GM18502 (cell line): ENCODE results near the gene HAND2.

Experiments
- ATAC-seq: cut with Tn5 transposase; IDR thresholded peaks from one replicate; pipeline ENCODE4 v1.9.1; 2021; ENCODE audit warnings: mild to moderate bottlenecking; ENCODE audit not compliant: unreplicated experiment, poor library complexity

The HAND2 gene

DNA sequence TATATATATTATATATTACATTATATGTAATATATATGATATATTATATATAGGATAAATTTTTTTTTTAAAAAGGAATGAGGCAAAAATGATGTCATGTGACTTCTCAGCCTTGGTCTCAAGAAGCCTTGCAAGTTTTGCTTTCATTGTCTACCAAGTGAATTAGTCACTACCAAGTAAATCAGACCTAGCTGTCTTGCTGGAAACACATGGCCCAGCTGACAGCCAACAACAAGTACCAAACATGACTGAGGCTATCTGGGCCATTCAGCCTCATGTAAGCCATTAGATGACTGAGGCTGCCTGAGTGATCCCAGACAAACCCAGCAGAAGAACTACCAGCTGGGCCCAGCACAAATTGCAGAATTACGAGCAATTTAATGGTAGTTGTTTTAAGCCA lies 44.9 kb downstream of the HAND2 start:
- ATAC-seq, result no peak

DNA sequence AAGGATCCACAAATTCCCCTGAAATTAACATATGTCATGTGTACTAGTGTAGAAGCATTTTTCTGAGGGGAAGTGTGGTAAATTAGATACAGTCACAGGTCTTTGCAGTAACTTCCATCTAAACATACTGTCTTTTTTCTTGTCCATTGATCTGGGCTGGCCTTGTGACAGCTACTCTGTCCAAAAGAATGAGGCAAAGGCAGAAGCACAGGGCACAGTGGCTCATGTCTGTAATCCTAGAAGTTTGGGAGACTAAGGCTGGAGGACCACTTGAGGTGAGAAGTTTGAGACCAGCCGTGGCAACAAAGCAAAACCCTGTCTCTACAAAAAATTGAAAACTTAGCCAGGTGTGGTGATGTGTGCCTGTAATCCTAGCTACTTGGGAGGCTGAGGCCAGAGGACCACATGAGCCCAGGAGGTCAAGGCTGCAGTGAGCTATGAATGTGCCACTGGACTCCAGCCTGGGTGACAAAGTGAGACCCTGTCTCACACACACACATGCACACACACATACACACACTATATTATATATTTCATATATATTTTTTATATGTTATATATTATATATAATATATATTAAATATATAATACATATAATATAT lies 47.6 kb downstream of the HAND2 start:
- ATAC-seq, result no peak

DNA sequence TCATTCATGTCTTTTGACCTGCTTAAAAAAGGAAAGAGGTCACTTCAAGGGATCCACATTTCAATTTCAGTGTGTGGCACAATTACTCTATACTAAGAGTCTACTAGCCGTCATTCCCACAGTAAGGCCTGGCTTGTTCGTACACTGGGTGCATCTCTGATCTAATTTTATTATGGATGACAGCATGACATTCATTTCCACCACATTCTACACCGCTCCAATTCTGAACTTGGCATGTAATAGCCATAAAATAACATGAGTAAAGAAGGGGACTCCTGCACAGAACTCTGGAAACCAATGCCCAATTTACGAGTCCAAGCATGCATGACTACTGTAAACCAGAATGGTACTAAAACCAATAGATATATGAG lies 51.1 kb downstream of the HAND2 start:
- no peak for ATAC-seq

DNA sequence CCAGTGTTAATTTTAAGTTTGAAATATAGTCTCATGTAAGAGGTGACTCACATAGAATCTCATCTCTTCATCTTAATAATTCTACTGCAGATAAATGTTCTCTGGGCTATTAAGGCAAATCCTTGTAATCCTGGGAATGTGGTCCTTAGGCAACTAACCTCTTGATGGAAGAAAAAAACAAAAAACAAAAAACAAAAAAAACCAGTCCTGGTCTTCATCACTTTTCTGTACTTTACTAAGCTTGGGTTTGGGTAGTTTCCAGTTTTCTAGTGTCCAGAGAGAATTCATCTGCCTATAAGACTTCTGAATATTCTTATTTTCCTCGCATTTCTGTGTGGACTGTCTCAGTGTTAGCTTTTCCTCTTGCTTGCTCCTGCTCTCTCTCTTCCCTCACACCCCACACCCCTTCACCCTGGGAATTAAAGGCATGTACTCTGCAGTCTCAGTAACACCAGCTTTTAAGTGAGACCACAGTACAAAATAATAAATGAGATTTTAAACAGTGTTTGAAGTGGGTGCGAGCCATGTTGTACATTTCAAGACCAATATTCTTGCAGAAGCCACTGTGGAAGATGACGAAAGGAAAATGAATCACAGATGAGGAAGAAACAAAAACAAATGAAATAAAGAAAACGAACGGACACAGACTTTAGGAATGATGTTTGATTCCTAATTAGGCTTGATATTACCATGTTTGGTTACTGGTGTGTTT lies 51.7 kb downstream of the HAND2 start:
- no peak for ATAC-seq

DNA sequence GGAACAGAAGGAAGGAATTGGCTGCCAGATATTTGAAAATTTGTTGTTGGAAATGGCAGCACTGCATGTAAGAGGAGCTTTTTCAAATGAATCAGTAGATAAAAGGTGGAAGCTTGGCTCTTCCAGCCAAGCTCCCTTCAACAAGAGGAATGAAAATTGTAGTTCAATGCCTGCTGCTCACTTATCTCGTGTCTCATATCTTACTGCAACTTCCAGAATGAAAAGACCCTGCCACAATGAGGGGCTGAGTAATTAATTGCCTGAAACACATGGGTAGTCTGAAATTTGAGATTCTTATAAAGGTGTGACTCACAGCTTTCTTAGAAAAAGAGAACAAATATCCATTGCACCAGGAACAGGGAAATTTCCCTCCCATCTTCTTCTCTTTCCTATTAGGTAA lies 53.0 kb downstream of the HAND2 start:
- ATAC-seq, result no peak
